ENCODE data around the gene TRAF3. TPM values are rescaled to one million over a fixed set of nuclear protein-coding genes. Genes with fewer than 3 reads are reported as not detected.
"Not testable (repeated sequence)": the region's sequence is repeated elsewhere in the genome, so short reads cannot be mapped to it uniquely, and the experiment has no call there.

TRAF3 gene
- total RNA-seq, 2 experiments from 2014 or later = 52.9 to 54.4 TPM

GRCh38 chr14:102750376-102750775, 26.9 kb upstream of the TRAF3 start:
- CTCF ChIA-PET = interaction anchor here (1.3 kb wide), 1 partner anchor 10 kb away, joined by 3 read pairs; no protein-coding TSS in a partner anchor

GRCh38 chr14:102751088-102751487, 26.2 kb upstream of the TRAF3 start:
- ChIA-PET CTCF (no interaction called here), POLR2A (no interaction called here)

More at GRCh38 chr14:102750376-102750775, 26.9 kb upstream of the TRAF3 start:
- POLR2A ChIA-PET = no interaction called here

- ChIA-PET POLR2A (no interaction called here), CTCF (no interaction called here)
These were observed 24.9 kb upstream of the TRAF3 start for GRCh38 chr14:102752239-102752847.

GRCh38 chr14:102754370-102755262, 22.6 kb upstream of the TRAF3 start:
- CTCF ChIA-PET = no interaction called here
- POLR2A ChIA-PET = no interaction called here

- ChIA-PET CTCF (no interaction called here), POLR2A (no interaction called here)
These were observed 19.6 kb upstream of the TRAF3 start for GRCh38 chr14:102757646-102758045.

GRCh38 chr14:102758087-102758486, 19.2 kb upstream of the TRAF3 start:
- CTCF ChIA-PET = no interaction called here
- POLR2A ChIA-PET = no interaction called here

GRCh38 chr14:102759456-102760187, 17.6 kb upstream of the TRAF3 start:
- CTCF ChIA-PET = interaction anchor here (0.5 to 1.1 kb wide), 3 partner anchors 10 to 86 kb away, joined by 3 to 4 read pairs (median 3); no protein-coding TSS in a partner anchor
- POLR2A ChIA-PET = no interaction called here

- POLR2A ChIA-PET = no interaction called here
- CTCF ChIA-PET = interaction anchor here (0.5 to 1.1 kb wide), 4 partner anchors 11 to 142 kb away, joined by 3 to 4 read pairs (median 3); no protein-coding TSS in a partner anchor
These were observed 16.6 kb upstream of the TRAF3 start for GRCh38 chr14:102760496-102761193.

- POLR2A ChIA-PET = no interaction called here
These were observed 16.0 kb upstream of the TRAF3 start for GRCh38 chr14:102761206-102761605.

GRCh38 chr14:102764220-102764671, 13.0 kb upstream of the TRAF3 start:
- ChIA-PET POLR2A (no interaction called here), CTCF (interaction anchor here (1.0 kb wide), 1 partner anchor 8 kb away, joined by 3 read pairs; no protein-coding TSS in a partner anchor)

More at GRCh38 chr14:102761206-102761605, 16.0 kb upstream of the TRAF3 start:
- CTCF ChIA-PET = interaction anchor here (1.0 kb wide), 1 partner anchor 142 kb away, joined by 3 read pairs; no protein-coding TSS in a partner anchor

GRCh38 chr14:102765770-102766169, 11.5 kb upstream of the TRAF3 start:
- POLR2A ChIA-PET, CTCF ChIA-PET: not testable (repeated sequence)

GRCh38 chr14:102768223-102769048, 8.8 kb upstream of the TRAF3 start:
- POLR2A ChIA-PET = no interaction called here
- CTCF ChIA-PET = no interaction called here

GRCh38 chr14:102769049-102769327, 8.3 kb upstream of the TRAF3 start:
- ChIA-PET POLR2A (no interaction called here), CTCF (no interaction called here)

GRCh38 chr14:102770147-102771123, 6.8 kb upstream of the TRAF3 start:
- POLR2A ChIA-PET = no interaction called here

GRCh38 chr14:102771144-102771543, 6.1 kb upstream of the TRAF3 start:
- CTCF ChIA-PET = no interaction called here
- POLR2A ChIA-PET = no interaction called here

More at GRCh38 chr14:102770147-102771123, 6.8 kb upstream of the TRAF3 start:
- CTCF ChIA-PET = no interaction called here

- POLR2A ChIA-PET = no interaction called here
- CTCF ChIA-PET = interaction anchor here (0.6 to 1.0 kb wide), 2 partner anchors 9 to 77 kb away, joined by 3 to 4 read pairs; no protein-coding TSS in a partner anchor
These were observed 4.3 kb upstream of the TRAF3 start for GRCh38 chr14:102772781-102773570.
